ENCODE results near the gene DIABLO.

DNA sequence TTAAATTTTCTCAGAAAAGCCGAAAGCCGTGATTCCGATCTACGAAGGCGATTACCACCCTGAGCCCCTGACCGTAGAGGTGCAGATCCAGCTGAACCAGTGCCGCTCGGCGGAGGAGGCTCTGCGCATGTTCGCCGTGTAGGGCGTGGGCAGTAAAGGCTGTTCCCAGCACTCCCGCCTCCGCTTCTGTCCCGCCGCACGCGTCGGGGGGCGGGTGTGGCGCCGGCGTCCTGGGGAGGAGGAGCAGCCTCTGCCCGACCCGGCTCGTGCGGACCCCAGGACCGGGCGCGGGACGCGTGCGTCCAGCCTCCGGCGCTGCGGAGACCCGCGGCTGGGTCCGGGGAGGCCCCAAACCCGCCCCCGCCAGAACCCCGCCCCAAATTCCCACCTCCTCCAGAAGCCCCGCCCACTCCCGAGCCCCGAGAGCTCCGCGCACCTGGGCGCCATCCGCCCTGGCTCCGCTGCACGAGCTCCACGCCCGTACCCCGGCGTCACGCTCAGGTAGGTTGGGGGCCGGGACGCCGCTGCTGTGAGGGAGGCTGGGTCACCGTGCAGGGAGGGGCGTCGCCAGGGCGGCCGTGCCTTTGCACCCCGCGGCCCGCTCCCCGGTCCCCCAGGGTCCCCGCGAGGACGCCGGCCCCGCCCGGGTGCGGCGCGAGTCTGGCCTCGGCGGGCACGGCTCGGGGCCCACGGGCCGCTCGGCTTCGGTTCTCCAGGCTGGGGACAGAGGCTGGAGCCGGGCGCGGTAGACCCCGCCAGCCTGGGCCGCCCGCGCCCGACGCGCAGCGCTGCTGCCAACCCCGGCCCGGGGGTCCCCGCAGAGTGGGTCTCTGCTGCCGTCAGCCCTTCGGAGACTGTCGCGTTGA is 22.3 kb downstream of the DIABLO start, which contains the start of gene B3GNT4:
- TF ChIP-seq, protein P1, sequence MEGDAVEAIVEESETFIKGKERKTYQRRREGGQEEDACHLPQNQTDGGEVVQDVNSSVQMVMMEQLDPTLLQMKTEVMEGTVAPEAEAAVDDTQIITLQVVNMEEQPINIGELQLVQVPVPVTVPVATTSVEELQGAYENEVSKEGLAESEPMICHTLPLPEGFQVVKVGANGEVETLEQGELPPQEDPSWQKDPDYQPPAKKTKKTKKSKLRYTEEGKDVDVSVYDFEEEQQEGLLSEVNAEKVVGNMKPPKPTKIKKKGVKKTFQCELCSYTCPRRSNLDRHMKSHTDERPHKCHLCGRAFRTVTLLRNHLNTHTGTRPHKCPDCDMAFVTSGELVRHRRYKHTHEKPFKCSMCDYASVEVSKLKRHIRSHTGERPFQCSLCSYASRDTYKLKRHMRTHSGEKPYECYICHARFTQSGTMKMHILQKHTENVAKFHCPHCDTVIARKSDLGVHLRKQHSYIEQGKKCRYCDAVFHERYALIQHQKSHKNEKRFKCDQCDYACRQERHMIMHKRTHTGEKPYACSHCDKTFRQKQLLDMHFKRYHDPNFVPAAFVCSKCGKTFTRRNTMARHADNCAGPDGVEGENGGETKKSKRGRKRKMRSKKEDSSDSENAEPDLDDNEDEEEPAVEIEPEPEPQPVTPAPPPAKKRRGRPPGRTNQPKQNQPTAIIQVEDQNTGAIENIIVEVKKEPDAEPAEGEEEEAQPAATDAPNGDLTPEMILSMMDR (IDR thresholded peaks at IDR 0.05; ENCODE audit: low read length) = no peak
- no peak for TF ChIP-seq EZH2phosphoT487 (IDR thresholded peaks at IDR 0.05; ENCODE audit: low read length)

All from MM.1S (cell line).